AG10803 (cell line): ENCODE results near the gene MKKS.
A peak's percentile ranks its signal among the peaks of the same experiment; 100 is the strongest.
"Not testable (repeated sequence)": the region's sequence is repeated elsewhere in the genome, so short reads cannot be mapped to it uniquely, and the experiment has no call there.

ENCODE experiments used
- DNase-seq: peaks from one replicate; pipeline ENCODE4 v3.0.0; 2010; ENCODE audit warnings: low read depth
- H3K4me3 ChIP-seq: 2 replicates; pipeline ENCODE4 v1.5.1; 2011; ENCODE audit warnings: mild to moderate bottlenecking, low read length, control low read depth
- TF ChIP-seq, protein P1 (sequence below): conservative IDR thresholded peaks from 2 replicates; pipeline ENCODE4 v1.5.1; 2011; ENCODE audit warnings: mild to moderate bottlenecking, low read length, control low read depth, inconsistent platforms

The MKKS gene

DNA sequence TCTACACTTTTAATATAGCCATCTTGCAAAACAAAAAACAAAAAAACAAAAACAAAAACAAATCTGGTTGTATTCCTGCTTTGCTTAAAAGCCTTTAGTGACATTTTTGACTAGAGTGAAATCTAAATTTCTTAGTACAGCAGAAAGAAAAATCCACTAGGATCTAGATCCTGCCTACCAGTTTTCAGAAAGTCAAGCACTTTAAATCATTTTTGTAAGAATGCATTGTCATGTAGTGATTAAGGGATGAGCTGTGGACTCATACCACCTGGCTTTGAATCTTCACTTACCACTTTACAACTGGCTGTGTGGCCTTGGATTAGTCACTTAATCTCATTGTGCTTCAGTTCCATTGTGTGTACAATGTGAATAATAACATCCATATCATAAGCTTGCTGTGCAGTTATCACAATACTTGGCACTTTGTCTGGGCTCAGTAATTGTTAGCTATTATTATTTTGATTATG, 4.0 kb downstream of the MKKS start:
- TF ChIP-seq, protein P1, sequence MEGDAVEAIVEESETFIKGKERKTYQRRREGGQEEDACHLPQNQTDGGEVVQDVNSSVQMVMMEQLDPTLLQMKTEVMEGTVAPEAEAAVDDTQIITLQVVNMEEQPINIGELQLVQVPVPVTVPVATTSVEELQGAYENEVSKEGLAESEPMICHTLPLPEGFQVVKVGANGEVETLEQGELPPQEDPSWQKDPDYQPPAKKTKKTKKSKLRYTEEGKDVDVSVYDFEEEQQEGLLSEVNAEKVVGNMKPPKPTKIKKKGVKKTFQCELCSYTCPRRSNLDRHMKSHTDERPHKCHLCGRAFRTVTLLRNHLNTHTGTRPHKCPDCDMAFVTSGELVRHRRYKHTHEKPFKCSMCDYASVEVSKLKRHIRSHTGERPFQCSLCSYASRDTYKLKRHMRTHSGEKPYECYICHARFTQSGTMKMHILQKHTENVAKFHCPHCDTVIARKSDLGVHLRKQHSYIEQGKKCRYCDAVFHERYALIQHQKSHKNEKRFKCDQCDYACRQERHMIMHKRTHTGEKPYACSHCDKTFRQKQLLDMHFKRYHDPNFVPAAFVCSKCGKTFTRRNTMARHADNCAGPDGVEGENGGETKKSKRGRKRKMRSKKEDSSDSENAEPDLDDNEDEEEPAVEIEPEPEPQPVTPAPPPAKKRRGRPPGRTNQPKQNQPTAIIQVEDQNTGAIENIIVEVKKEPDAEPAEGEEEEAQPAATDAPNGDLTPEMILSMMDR, result no peak
- H3K4me3 ChIP-seq, result no peak overlapping the region
- DNase-seq, result no peak

GRCh38 chr20:10429443-10429981, 4.5 kb downstream of the MKKS start:
- TF ChIP-seq, protein P1, result no peak
- no peak overlapping the region for H3K4me3 ChIP-seq
- no peak for DNase-seq

DNA sequence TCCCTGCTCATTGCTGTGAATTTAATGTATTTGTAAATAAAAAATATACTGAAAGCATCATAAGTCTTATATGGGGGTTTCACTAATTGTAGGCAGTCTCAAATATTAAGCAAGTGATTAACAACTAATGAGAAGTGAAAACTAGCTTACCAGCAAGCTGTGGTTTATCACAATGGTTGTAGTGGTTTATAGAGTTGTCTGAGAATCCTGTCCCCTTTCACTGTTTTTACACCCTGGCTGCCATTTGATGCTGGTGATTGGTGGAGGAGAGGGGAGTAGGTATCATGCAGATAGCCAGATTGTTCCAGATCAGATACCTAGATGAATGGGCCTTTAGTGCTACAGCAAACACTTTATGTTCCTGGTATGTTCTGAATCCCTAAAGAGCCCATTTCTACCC, 6.0 kb downstream of the MKKS start:
- TF ChIP-seq, protein P1, result no peak
- DNase-seq, result no peak
- H3K4me3 ChIP-seq, result no peak overlapping the region

DNA sequence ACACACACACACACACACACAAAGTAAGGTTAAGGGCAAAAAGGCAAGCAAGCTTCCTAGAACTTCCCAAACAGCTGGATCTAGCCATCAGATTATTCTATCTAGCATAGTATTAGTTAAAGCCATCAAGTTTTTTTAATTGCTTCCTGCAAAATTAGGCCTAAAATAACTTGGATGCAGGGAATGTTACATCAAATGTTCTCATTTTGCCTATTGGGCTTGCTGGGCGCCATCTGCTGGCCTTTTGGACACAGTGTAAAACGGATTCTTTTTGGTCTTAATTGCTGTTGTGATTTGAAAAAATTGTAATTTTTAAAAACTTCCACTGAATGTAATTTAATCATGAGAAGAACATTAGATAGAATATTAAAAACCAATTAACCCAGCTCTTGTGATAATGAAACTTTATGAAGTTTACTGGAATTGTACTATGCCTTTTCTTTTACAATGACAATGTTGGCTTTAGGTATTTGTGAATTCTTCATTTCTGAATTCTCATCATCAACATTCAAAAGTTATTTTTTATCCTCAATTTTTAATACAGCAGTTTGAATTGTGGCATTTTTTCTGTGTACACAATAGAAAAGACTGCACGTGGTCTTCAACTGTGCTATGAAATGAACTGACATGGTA, 6.8 kb downstream of the MKKS start:
- no peak overlapping the region for H3K4me3 ChIP-seq
- TF ChIP-seq, protein P1, result peak; percentile 95
- DNase-seq, result peak; percentile 69

DNA sequence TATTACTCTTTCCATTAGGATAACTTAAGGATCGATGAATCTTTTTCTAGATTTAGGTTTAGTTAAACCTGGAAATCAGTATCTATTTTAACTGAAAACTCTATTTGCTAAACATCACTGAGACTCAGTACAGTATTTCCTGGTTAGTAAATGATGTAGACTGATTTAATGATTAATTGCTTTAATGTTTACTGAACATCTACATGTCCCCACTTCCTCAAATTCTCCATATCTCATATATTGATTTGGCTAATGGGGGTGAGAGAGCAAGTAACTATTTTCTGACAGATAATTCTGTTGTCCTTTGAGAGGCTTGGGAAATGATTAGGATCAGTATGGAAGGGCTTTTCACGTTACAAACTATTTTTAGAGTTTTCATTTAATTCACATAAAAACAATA, 10.3 kb downstream of the MKKS start:
- TF ChIP-seq, protein P1, result no peak
- no peak overlapping the region for H3K4me3 ChIP-seq

DNA sequence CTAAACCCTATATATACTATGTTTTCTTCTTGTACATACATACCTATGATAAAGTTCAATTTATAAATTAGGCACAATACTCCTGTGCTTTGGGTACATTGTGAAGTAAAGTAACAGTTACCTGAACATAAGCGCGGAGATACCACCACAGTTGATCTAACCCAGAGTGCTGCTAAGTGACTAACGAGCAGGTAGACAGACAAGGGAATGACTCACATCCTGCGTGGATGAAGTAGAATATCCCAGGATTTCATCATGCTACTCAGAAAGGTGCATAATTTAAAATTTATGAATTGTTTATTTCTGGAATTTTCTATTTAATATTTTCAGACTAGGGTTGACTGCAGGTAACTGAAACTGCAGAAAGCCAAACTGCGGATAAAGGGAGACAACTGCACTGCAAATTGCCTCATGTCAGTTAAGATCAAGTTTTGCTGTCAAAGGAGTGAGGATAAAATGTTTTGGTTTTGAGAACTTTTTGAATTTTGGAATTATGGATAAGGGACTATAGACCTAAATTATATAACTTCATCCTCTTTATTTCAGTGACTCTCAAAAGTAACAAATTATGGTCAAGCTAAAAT, 14.4 kb downstream of the MKKS start:
- no peak for DNase-seq
- TF ChIP-seq, protein P1, result no peak
- H3K4me3 ChIP-seq, result no peak overlapping the region

More for the DNA sequence above, 10.3 kb downstream of the MKKS start:
- DNase-seq, result no peak

- not testable (repeated sequence) for DNase-seq, H3K4me3 ChIP-seq
Measured at GRCh38 chr20:10417218-10417617, 16.8 kb downstream of the MKKS start.
